SH-SY5Y (cell line): Measurements from ENCODE around the gene P3R3URF.

Source experiments
- GATA2 ChIP-seq: IDR thresholded peaks from 2 replicates; pipeline ENCODE4 v1.6.1; 2011; ENCODE audit warnings: mild to moderate bottlenecking, low read depth, low read length
- GATA3 ChIP-seq: IDR thresholded peaks from 2 replicates; pipeline ENCODE4 v1.6.1; 2011; ENCODE audit warnings: low read depth, mild to moderate bottlenecking, low read length, moderate library complexity

- no peak for TF ChIP-seq GATA2
- TF ChIP-seq GATA3, result no peak
Measured at GRCh38 chr1:46133181-46133658, 43.1 kb downstream of the P3R3URF start.
